Neuronal stem cell (in vitro differentiated cells): ENCODE measurements around the gene CCDC171.

Experiments used
- DNase-seq: peaks from one replicate; pipeline ENCODE4 v3.0.0-alpha.2; 2013; ENCODE audit warnings: low spot score
- H2AFZ ChIP-seq: one replicate; pipeline ENCODE4 v1.6.1; 2013; ENCODE audit warnings: mild to moderate bottlenecking, low read length, inconsistent platforms
- H2AK5ac ChIP-seq: 2 replicates; pipeline ENCODE4 v1.6.1; 2013; ENCODE audit warnings: low read depth, mild to moderate bottlenecking, inconsistent platforms, low read length, moderate library complexity, mixed read lengths
- H2BK120ac ChIP-seq: 2 replicates; pipeline ENCODE4 v1.6.1; 2013; ENCODE audit warnings: low read depth, mild to moderate bottlenecking, inconsistent platforms, low read length, moderate library complexity, mixed read lengths
- H2BK12ac ChIP-seq: one replicate; pipeline ENCODE4 v1.6.1; 2013; ENCODE audit warnings: low read length, inconsistent platforms
- H2BK15ac ChIP-seq: 2 replicates; pipeline ENCODE4 v1.6.1; 2013; ENCODE audit warnings: mild to moderate bottlenecking, low read length, inconsistent platforms, mixed read lengths
- H2BK5ac ChIP-seq: one replicate; pipeline ENCODE4 v1.6.1; 2013; ENCODE audit warnings: inconsistent platforms, mild to moderate bottlenecking, low read length, moderate library complexity
- H3K14ac ChIP-seq: one replicate; pipeline ENCODE4 v1.6.1; 2013; ENCODE audit warnings: low read length, inconsistent platforms
- H3K18ac ChIP-seq: 2 replicates; pipeline ENCODE4 v1.6.1; 2013; ENCODE audit warnings: low read length, inconsistent platforms
- H3K23ac ChIP-seq: 2 replicates; pipeline ENCODE4 v1.6.1; 2013; ENCODE audit warnings: low read depth, mild to moderate bottlenecking, mixed read lengths, low read length, inconsistent platforms; ENCODE audit not compliant: poor library complexity
- H3K27ac ChIP-seq: replicated peaks from 3 replicates; pipeline ENCODE4 v1.5.1; 2013; ENCODE audit warnings: low read length, inconsistent platforms
- H3K27me3 ChIP-seq, 3 experiments: 2 replicates each; pipeline ENCODE4 v1.6.1; 2013; ENCODE audit warnings: low read length in 3 of 3, mild to moderate bottlenecking in 2 of 3, inconsistent platforms in 1 of 3, low read depth in 1 of 3, mixed read lengths in 1 of 3, moderate library complexity in 1 of 3; ENCODE audit not compliant: control insufficient read depth in 3 of 3, insufficient read depth in 3 of 3
- H3K36me3 ChIP-seq, 2 donors: replicated peaks in 1 of 2; 2 replicates each; pipeline ENCODE4 v1.6.1; 2013; ENCODE audit warnings: low read length in 2 of 2; ENCODE audit not compliant: control insufficient read depth in 2 of 2, insufficient read depth in 2 of 2
- H3K4ac ChIP-seq: 2 replicates; pipeline ENCODE4 v1.6.1; 2013; ENCODE audit warnings: inconsistent platforms, mild to moderate bottlenecking, low read length, moderate library complexity
- H3K4me1 ChIP-seq, 2 donors: 1 replicate in 1 of 2; 2 replicates in 1 of 2; pipeline ENCODE4 v1.6.1; 2013; ENCODE audit warnings: low read length in 2 of 2, low read depth in 1 of 2; ENCODE audit not compliant: control insufficient read depth in 2 of 2, insufficient read depth in 1 of 2
- H3K4me2 ChIP-seq: one replicate; pipeline ENCODE4 v1.6.1; 2013; ENCODE audit warnings: mild to moderate bottlenecking, low read length, inconsistent platforms; ENCODE audit not compliant: insufficient read depth, poor library complexity, severe bottlenecking
- H3K4me3 ChIP-seq, 2 donors: 2 replicates each; pipeline ENCODE4 v1.5.1; 2013; ENCODE audit warnings: low read length in 2 of 2, mild to moderate bottlenecking in 2 of 2, inconsistent platforms in 1 of 2, moderate library complexity in 1 of 2
- H3K79me1 ChIP-seq: one replicate; pipeline ENCODE4 v1.6.1; 2013; ENCODE audit warnings: low read depth, mild to moderate bottlenecking, inconsistent platforms, low read length, moderate library complexity
- H3K9ac ChIP-seq: one replicate; pipeline ENCODE4 v1.6.1; 2013; ENCODE audit warnings: mild to moderate bottlenecking, low read depth, low read length, inconsistent platforms; ENCODE audit not compliant: poor library complexity
- H3K9me3 ChIP-seq, 2 donors: replicated peaks in 1 of 2; 2 replicates each; pipeline versions ENCODE3 to v1.6.1; 2013; ENCODE audit warnings: low read length in 2 of 2, mild to moderate bottlenecking in 2 of 2, inconsistent platforms in 1 of 2, low read depth in 1 of 2, mixed read lengths in 1 of 2, moderate library complexity in 1 of 2; ENCODE audit not compliant: control insufficient read depth in 2 of 2, insufficient read depth in 1 of 2
- H4K8ac ChIP-seq: one replicate; pipeline ENCODE4 v1.6.1; 2013; ENCODE audit warnings: low read depth, mild to moderate bottlenecking, inconsistent platforms, low read length, moderate library complexity
- H4K91ac ChIP-seq: one replicate; pipeline ENCODE4 v1.6.1; 2013; ENCODE audit warnings: low read length, low read depth, mild to moderate bottlenecking, inconsistent platforms; ENCODE audit not compliant: poor library complexity
- WGBS, 2 donors: extraction: QIAGEN DNeasy Blood & Tissue Kit; methylation state at CpG; one replicate each; pipeline ENCODE4 v1.1.7; 2013; ENCODE audit warnings: missing lambda C conversion rate in 2 of 2, mixed read lengths in 1 of 2; ENCODE audit not compliant: insufficient read length in 2 of 2, insufficient replicate concordance in 1 of 2; ENCODE audit errors: extremely low coverage in 2 of 2; 5-methylcytosine and 5-hydroxymethylcytosine counted together

CCDC171 gene

GRCh38 chr9:15735083-15735857, 182.4 kb downstream of the CCDC171 start:
- H3K36me3 ChIP-seq, result no peaks in the 10 kb centered on the region
- no peak overlapping the region for H4K8ac ChIP-seq
- H3K18ac ChIP-seq, result no peak overlapping the region
- H3K4me1 ChIP-seq, result peaks cover 0 to 7% of the 10 kb centered on the region in 2 donors
- no peak overlapping the region for H3K23ac ChIP-seq
- no peak overlapping the region for H3K9ac ChIP-seq
- H3K4ac ChIP-seq, result no peak overlapping the region
- no CpG with 5 or more reads among the region's 5 CpGs for WGBS, 2 donors
- H2AK5ac ChIP-seq, result no peak overlapping the region
- H3K4me2 ChIP-seq, result no peak overlapping the region
- no peak overlapping the region for H3K4me3 ChIP-seq
- H3K9me3 ChIP-seq, result no peaks in the 10 kb centered on the region
- H2AFZ ChIP-seq, result no peak overlapping the region
- H3K14ac ChIP-seq, result no peak overlapping the region
- DNase-seq, result no peak
- H3K79me1 ChIP-seq, result no peaks in the 10 kb centered on the region
- no peak overlapping the region for H4K91ac ChIP-seq
- H2BK15ac ChIP-seq, result no peak overlapping the region
- H3K27ac ChIP-seq, result no peak overlapping the region
- H2BK5ac ChIP-seq, result no peak overlapping the region
- H3K27me3 ChIP-seq, result no peaks in the 10 kb centered on the region
- no peak overlapping the region for H2BK12ac ChIP-seq
- no peak overlapping the region for H2BK120ac ChIP-seq

GRCh38 chr9:15736569-15736968, 183.7 kb downstream of the CCDC171 start:
- Histone ChIP-seq H2BK120ac (no peak overlapping the region), H4K8ac (no peak overlapping the region), H3K18ac (no peak overlapping the region), H3K4me3 (no peak overlapping the region), H4K91ac (no peak overlapping the region), H2AFZ (no peak overlapping the region), H3K79me1 (no peaks in the 10 kb centered on the region), H3K4ac (no peak overlapping the region), H3K27me3 (no peaks in the 10 kb centered on the region), H3K23ac (no peak overlapping the region), H2BK15ac (no peak overlapping the region), H3K9me3 (no peaks in the 10 kb centered on the region), H2AK5ac (no peak overlapping the region), H3K4me2 (no peak overlapping the region), H2BK5ac (no peak overlapping the region), H3K36me3 (no peaks in the 10 kb centered on the region), H3K27ac (no peak overlapping the region), H3K4me1 (peaks cover 0 to 7% of the 10 kb centered on the region in 2 donors), H3K9ac (no peak overlapping the region), H3K14ac (no peak overlapping the region), H2BK12ac (no peak overlapping the region)
- no peak for DNase-seq
- WGBS, 2 donors, result no CpG with 5 or more reads among the region's 6 CpGs

- Histone ChIP-seq H3K27ac (no peak overlapping the region), H3K4me3 (no peak overlapping the region), H3K18ac (no peak overlapping the region), H2BK15ac (no peak overlapping the region), H2AFZ (peak overlapping the region; percentile 55), H2BK12ac (no peak overlapping the region), H4K8ac (no peak overlapping the region), H4K91ac (no peak overlapping the region), H3K36me3 (no peaks in the 10 kb centered on the region), H2BK5ac (no peak overlapping the region), H3K23ac (no peak overlapping the region), H3K27me3 (no peaks in the 10 kb centered on the region), H3K9ac (no peak overlapping the region), H2BK120ac (no peak overlapping the region), H3K9me3 (no peaks in the 10 kb centered on the region), H2AK5ac (no peak overlapping the region), H3K4me2 (no peak overlapping the region), H3K4me1 (peaks cover 0 to 7% of the 10 kb centered on the region in 2 donors), H3K4ac (no peak overlapping the region), H3K14ac (no peak overlapping the region), H3K79me1 (no peaks in the 10 kb centered on the region)
- no CpG with 5 or more reads among the region's 1 CpG for WGBS, 2 donors
- DNase-seq, result no peak
These were observed 185.2 kb downstream of the CCDC171 start for GRCh38 chr9:15738011-15738410.

- Histone ChIP-seq H3K27me3 (no peaks in the 10 kb centered on the region), H3K23ac (no peak overlapping the region), H3K4ac (no peak overlapping the region), H2BK15ac (no peak overlapping the region), H3K18ac (no peak overlapping the region), H2BK12ac (no peak overlapping the region), H3K4me3 (no peak overlapping the region), H2AFZ (no peak overlapping the region), H3K36me3 (no peaks in the 10 kb centered on the region), H4K91ac (no peak overlapping the region), H2AK5ac (no peak overlapping the region), H3K4me2 (no peak overlapping the region), H2BK5ac (no peak overlapping the region), H2BK120ac (no peak overlapping the region), H3K14ac (no peak overlapping the region), H4K8ac (no peak overlapping the region), H3K79me1 (no peaks in the 10 kb centered on the region), H3K4me1 (peaks cover 0 to 7% of the 10 kb centered on the region in 2 donors), H3K9ac (no peak overlapping the region), H3K27ac (no peak overlapping the region), H3K9me3 (no peaks in the 10 kb centered on the region)
- DNase-seq, result no peak
- no CpG with 5 or more reads among the region's 2 CpGs for WGBS, 2 donors
These were observed 188.2 kb downstream of the CCDC171 start for GRCh38 chr9:15741015-15741414.
